GM19023 (cell line): ENCODE data around the gene DLG5.

Experiments used
- ATAC-seq: cut with Tn5 transposase; IDR thresholded peaks from one replicate; pipeline ENCODE4 v1.9.1; 2021; ENCODE audit warnings: mild to moderate bottlenecking, moderate library complexity; ENCODE audit not compliant: unreplicated experiment

The DLG5 gene

DNA sequence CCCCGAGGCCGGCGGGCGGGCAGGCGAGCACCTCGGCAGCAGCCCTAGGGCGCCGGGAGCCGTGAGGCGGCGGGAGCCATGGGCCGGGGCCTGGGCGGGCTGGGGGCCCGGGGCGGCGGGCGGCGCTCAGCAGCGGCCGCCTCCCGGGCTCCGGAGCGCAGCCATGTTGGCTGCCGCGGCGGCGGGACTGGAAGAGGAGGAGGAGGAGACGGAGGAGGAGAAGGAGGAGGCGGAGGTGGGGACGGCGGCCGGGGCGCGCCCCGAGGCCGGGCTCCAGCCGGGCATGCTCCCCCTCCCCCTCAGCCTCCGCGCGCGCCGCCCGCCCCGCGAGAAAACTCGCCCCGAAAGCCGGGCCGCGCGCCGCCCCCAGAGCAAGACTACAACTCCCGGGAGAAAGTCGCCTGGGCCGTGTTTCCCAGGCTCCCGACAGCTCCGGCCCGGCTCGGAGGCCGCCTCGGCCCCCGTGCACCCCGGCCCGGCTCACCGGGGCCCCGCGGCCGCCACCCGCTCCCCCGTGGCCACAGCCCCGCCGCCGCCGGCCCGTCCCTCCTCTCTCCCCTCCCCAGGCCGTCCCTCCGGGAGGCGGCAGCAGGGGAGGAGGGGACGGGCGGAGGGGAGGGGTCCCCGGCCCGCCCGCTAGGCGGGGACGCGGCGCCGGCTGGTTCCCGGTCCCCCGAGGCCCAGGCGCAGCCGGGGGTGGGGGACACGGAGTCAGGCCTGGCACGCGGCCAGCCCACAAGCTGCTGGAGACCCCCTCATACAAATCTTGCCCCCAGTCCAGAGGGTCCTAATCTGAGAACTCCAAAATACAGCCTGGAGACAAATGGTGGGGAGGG, at the start of gene DLG5:
Gene DLG5 (minus strand): TSS at position 190 of the 836 bp plus-strand sequence. CDS start 235 bp downstream, outside the sequence.
- peak; percentile 46 for ATAC-seq

- no peak for ATAC-seq
Observed at GRCh38 chr10:77975086-77975666, 48.6 kb upstream of the DLG5 start.

DNA sequence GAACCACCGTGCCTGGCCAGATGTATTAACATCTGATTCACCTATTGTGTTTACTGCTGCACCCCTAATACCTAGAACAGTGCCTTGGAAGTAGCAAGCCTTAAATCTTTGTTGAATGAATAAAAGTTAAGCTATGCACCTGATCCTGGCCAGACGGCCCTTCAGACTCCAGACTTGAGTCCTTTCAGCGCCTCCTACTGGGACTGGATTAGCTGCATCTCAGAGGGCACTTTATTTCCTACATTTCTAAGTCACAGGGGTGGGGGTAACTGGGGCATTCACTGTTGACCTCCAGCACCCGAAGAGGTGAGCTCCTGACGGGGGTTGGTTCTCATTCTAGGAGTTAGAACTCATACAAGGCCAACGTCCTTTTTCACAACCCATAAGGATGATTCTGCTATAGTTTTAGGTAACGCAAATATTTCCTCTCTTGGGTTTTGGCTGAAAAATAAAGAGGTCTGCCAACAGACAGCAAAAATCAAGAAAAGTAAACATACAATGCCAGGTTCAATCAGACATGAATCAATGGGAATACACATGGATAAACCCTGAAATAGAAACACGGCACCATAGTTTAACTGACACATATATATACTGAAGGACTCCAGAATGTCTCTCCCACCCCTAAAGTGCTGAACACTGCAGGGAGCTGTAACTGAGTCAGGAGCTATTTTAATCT, 48.0 kb upstream of the DLG5 start:
- ATAC-seq = no peak

GRCh38 chr10:77973276-77973675, 46.7 kb upstream of the DLG5 start:
- no peak for ATAC-seq

DNA sequence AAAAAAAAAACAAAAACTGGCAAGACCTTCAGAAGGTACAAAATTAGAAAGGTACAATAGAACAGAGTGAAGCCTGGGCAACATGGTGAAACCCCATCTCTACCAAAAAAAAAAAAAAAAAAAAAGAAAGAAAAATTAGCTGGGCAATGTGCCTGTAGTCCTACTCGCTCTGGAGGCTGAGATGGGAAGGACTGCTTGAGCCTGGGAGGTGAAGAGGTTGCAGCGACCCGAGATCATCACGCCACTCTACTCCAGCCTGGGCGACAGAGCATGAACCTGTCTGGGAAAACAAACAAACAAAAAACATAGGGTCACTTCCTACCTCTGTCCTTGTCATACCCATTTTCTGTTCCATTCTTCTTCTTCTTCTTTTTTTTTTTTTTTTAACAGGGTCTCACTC, 45.6 kb upstream of the DLG5 start:
- no peak for ATAC-seq

- no peak for ATAC-seq
Observed at GRCh38 chr10:77971804-77972144, 45.2 kb upstream of the DLG5 start.

GRCh38 chr10:77970869-77971803, 44.6 kb upstream of the DLG5 start:
- ATAC-seq = no peak

- ATAC-seq = no peak
Observed at GRCh38 chr10:77969114-77969513, 42.6 kb upstream of the DLG5 start.

GRCh38 chr10:77967611-77968022, 41.1 kb upstream of the DLG5 start:
- ATAC-seq = no peak

GRCh38 chr10:77965294-77965693, 38.7 kb upstream of the DLG5 start:
- no peak for ATAC-seq

DNA sequence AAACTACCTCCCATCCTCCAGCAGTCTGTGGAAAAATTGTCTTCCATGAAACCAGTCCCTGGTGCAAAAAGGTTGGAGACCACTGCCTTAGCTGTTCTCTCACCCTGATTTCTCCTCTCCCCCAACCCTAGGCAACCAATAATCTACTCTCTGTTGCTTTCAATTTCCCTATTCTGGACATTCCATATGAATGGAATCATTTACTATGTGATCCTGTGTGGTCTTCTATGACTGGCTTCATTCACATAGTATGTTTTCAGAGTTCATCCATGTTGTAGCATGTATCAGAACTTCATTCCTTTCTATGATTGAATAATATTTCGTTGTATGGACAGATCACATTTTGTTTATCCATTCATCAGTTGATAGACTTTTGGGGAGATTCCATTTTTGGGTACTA, 38.3 kb upstream of the DLG5 start:
- ATAC-seq = no peak

- ATAC-seq = no peak
Observed at GRCh38 chr10:77963901-77964300, 37.3 kb upstream of the DLG5 start.

GRCh38 chr10:77962350-77963146, 36.0 kb upstream of the DLG5 start:
- no peak for ATAC-seq

GRCh38 chr10:77961668-77962067, 35.1 kb upstream of the DLG5 start:
- ATAC-seq = no peak

GRCh38 chr10:77960829-77961329, 34.3 kb upstream of the DLG5 start:
- ATAC-seq = no peak

GRCh38 chr10:77959887-77960455, 33.4 kb upstream of the DLG5 start:
- no peak for ATAC-seq

GRCh38 chr10:77959384-77959783, 32.8 kb upstream of the DLG5 start:
- ATAC-seq = no peak

DNA sequence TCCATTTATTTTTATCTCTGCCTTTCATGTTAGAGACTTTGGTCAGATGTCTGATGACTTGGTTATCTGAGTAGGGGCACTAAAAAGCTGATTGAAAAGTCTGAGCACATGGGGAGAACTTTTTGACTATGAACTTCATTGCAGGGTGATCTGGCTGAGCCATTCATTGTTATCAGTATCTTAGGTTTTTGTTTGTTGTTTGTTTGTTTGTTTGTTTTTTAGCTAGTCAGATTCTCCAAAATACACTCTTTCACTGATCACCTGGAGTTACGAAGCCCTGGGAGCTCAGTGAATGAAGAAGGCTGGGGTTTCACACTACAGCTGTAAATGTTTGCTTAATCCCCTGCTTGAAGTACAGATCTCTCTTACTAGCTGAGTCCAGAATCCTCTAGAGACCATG, 28.6 kb upstream of the DLG5 start:
- no peak for ATAC-seq

- ATAC-seq = no peak
Observed at GRCh38 chr10:77949167-77949566, 22.6 kb upstream of the DLG5 start.

- no peak for ATAC-seq
Observed at GRCh38 chr10:77946084-77946483, 19.5 kb upstream of the DLG5 start.
